RWPE2 (cell line): ENCODE measurements around the gene SCRG1.

Experiments used
- ATAC-seq: fragments of 200-7000 bp; cut with Tn5 transposase; 3 replicates; pipeline ENCODE4 v1.9.1; 2021; ENCODE audit warnings: low read depth
- DNase-seq: peaks from one replicate; pipeline ENCODE4 v3.0.0-alpha.2; 2020; ENCODE audit warnings: low spot score
- H3K27ac ChIP-seq: fragments of 450-650 bp; 2 replicates; pipeline ENCODE4 v1.5.1; 2017; ENCODE audit warnings: mild to moderate bottlenecking; ENCODE audit not compliant: poor library complexity, severe bottlenecking
- H3K27me3 ChIP-seq: fragments of 250-450 bp; sonication (Bioruptor Pico); 2 replicates; pipeline ENCODE4 v1.5.1; 2021; ENCODE audit warnings: mild to moderate bottlenecking, moderate library complexity; ENCODE audit not compliant: insufficient read depth, poor library complexity, severe bottlenecking
- H3K36me3 ChIP-seq: fragments of 250-450 bp; sonication (Bioruptor Pico); 2 replicates; pipeline ENCODE4 v1.5.1; 2020; ENCODE audit warnings: low read depth, mild to moderate bottlenecking, moderate library complexity
- H3K4me1 ChIP-seq: fragments of 250-450 bp; sonication (Bioruptor Pico); 2 replicates; pipeline ENCODE4 v1.5.1; 2021; ENCODE audit warnings: mild to moderate bottlenecking, moderate library complexity; ENCODE audit not compliant: insufficient read depth, poor library complexity, severe bottlenecking
- H3K4me3 ChIP-seq: fragments of 250-450 bp; sonication (Bioruptor Pico); 2 replicates; pipeline ENCODE4 v1.5.1; 2021; ENCODE audit warnings: mild to moderate bottlenecking, moderate library complexity; ENCODE audit not compliant: severe bottlenecking
- H3K9me3 ChIP-seq: fragments of 250-450 bp; sonication (Bioruptor Pico); 2 replicates; pipeline ENCODE4 v1.5.1; 2021; ENCODE audit warnings: mild to moderate bottlenecking, moderate library complexity; ENCODE audit not compliant: severe bottlenecking
- TF ChIP-seq, protein P1 (sequence below): fragments of 450-650 bp; IDR thresholded peaks from one replicate; pipeline ENCODE4 v1.5.1; 2017; ENCODE audit warnings: mild to moderate bottlenecking, moderate library complexity; ENCODE audit not compliant: poor library complexity, severe bottlenecking

Gene SCRG1

DNA sequence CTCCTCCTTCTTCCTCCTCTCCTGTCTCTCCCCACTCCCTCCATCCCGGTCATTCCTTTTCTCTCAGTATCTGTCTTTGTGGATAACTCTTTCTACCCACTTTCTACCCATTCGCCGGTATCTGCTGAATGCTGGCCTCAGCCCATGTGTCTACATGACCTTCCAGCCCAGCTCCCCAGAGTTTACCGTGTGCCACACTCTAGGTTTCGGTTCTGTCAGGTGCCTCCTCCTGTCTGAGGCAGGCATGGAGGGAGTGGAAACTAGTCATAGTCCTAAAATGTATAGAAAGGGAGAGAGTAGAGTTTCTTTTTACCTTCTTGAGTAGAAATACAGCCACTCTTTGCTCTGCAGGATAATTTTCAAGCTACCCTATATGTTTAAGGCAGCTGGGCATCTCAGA is 33.5 kb upstream of the SCRG1 start:
- Histone ChIP-seq H3K27me3 (no peaks in the 10 kb centered on the region), H3K4me1 (no peaks in the 10 kb centered on the region), H3K4me3 (no peak overlapping the region), H3K9me3 (no peaks in the 10 kb centered on the region), H3K36me3 (no peaks in the 10 kb centered on the region), H3K27ac (no peak overlapping the region)
- TF ChIP-seq, protein P1, sequence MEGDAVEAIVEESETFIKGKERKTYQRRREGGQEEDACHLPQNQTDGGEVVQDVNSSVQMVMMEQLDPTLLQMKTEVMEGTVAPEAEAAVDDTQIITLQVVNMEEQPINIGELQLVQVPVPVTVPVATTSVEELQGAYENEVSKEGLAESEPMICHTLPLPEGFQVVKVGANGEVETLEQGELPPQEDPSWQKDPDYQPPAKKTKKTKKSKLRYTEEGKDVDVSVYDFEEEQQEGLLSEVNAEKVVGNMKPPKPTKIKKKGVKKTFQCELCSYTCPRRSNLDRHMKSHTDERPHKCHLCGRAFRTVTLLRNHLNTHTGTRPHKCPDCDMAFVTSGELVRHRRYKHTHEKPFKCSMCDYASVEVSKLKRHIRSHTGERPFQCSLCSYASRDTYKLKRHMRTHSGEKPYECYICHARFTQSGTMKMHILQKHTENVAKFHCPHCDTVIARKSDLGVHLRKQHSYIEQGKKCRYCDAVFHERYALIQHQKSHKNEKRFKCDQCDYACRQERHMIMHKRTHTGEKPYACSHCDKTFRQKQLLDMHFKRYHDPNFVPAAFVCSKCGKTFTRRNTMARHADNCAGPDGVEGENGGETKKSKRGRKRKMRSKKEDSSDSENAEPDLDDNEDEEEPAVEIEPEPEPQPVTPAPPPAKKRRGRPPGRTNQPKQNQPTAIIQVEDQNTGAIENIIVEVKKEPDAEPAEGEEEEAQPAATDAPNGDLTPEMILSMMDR = no peak
- no peak for ATAC-seq
- DNase-seq = no peak

- DNase-seq (no peak), ATAC-seq (no peak)
- H3K4me1 ChIP-seq = no peaks in the 10 kb centered on the region
- no peaks in the 10 kb centered on the region for H3K9me3 ChIP-seq
- TF ChIP-seq, protein P1 = no peak
- H3K27ac ChIP-seq = no peak overlapping the region
- H3K36me3 ChIP-seq = no peaks in the 10 kb centered on the region
- no peaks in the 10 kb centered on the region for H3K27me3 ChIP-seq
- no peak overlapping the region for H3K4me3 ChIP-seq
Observed at GRCh38 chr4:173426064-173426463, 27.1 kb upstream of the SCRG1 start.

DNA sequence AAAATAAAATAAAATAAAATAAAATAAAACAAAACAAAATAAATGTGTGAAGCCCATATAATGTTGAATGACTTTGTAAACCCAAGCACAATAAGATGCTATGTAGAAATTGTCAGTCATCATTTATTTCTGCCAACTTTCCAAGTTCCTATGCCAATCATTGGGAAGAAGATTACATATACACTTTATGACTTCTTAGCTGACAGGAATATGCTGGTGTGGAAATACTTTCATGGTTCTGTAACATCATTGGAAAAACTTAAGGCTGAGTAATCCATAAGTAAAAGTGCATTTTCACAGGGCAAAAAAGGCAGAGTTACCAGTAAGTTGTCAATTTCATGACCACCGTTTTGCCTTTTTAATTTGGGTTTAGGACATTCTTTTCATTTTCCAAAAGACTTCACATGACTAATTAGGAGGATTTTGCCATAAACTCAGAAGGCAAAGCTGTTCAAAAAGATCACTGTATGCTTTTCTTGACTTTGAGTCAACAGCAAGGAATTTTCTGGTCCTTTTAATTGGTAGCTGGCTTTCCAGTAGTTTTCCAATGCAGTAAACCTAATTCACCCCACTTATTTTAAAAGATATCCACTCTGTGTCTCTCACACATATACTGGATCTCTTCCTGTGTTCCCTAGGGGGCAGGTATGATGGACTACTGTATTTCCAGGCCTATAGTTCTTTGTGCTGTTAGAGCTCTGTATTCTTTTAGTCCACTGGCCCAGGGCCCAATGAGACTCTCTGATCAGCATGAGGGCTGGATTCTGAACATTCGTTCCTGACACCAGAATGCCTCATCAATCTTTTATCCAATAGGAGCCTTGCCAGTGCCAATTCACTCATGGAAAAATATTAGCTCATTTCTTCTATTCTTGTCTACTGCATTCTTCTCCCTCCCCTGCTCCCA is 26.2 kb upstream of the SCRG1 start:
- ATAC-seq (no peak), DNase-seq (no peak)
- no peaks in the 10 kb centered on the region for H3K27me3 ChIP-seq
- TF ChIP-seq, protein P1 = no peak
- H3K27ac ChIP-seq = no peak overlapping the region
- H3K9me3 ChIP-seq = no peaks in the 10 kb centered on the region
- no peaks in the 10 kb centered on the region for H3K36me3 ChIP-seq
- H3K4me1 ChIP-seq = no peaks in the 10 kb centered on the region
- no peak overlapping the region for H3K4me3 ChIP-seq

GRCh38 chr4:173420801-173421200 is 21.9 kb upstream of the SCRG1 start:
- ATAC-seq = no peak
- H3K9me3 ChIP-seq = no peaks in the 10 kb centered on the region
- H3K27me3 ChIP-seq = no peaks in the 10 kb centered on the region
- H3K4me3 ChIP-seq = no peak overlapping the region
- no peak for DNase-seq
- TF ChIP-seq, protein P1 = no peak
- H3K27ac ChIP-seq = no peak overlapping the region
- no peaks in the 10 kb centered on the region for H3K4me1 ChIP-seq
- H3K36me3 ChIP-seq = no peaks in the 10 kb centered on the region

GRCh38 chr4:173420324-173420752 is 21.4 kb upstream of the SCRG1 start:
- DNase-seq (no peak), ATAC-seq (peak; percentile 49; the same call in 1 of the 3 replicates)
- Histone ChIP-seq H3K36me3 (no peaks in the 10 kb centered on the region), H3K9me3 (no peaks in the 10 kb centered on the region), H3K27me3 (no peaks in the 10 kb centered on the region), H3K27ac (no peak overlapping the region), H3K4me1 (peaks cover 2% of the 10 kb centered on the region), H3K4me3 (no peak overlapping the region)
- TF ChIP-seq, protein P1 = peak; percentile 75
